Testis (tissue), 3 donors: ENCODE results near the gene HDAC8. TPM values are rescaled to one million over a fixed set of nuclear protein-coding genes. Genes with fewer than 3 reads are reported as not detected.
"Not testable (repeated sequence)": the region's sequence is repeated elsewhere in the genome, so short reads cannot be mapped to it uniquely, and the experiment has no call there.

Source experiments
- DNase-seq: peaks from one replicate; pipeline ENCODE4 v3.0.0-alpha.2; 2019
- H3K27ac ChIP-seq, 2 donors: fragments of 200-600 bp; sonication (generic); one replicate each; pipeline ENCODE4 v1.5.1; 2019
- H3K27me3 ChIP-seq: fragments of 200-600 bp; sonication (generic); one replicate; pipeline ENCODE4 v1.5.1; 2019
- H3K36me3 ChIP-seq: fragments of 200-600 bp; sonication (generic); one replicate; pipeline ENCODE4 v1.5.1; 2017; ENCODE audit warnings: low read depth; ENCODE audit errors: missing control alignments
- H3K4me1 ChIP-seq: fragments of 200-600 bp; sonication (generic); one replicate; pipeline ENCODE4 v1.5.1; 2019
- H3K4me3 ChIP-seq, 2 donors: fragments of 200-600 bp; sonication (generic); one replicate each; pipeline ENCODE4 v1.5.1; 2017 to 2019
- H3K9me3 ChIP-seq: fragments of 200-600 bp; sonication (generic); one replicate; pipeline ENCODE4 v1.5.1; 2017
- POLR2A ChIP-seq: fragments of 450-650 bp; IDR thresholded peaks from one replicate; pipeline ENCODE4 v1.6.1; 2017; ENCODE audit warnings: antibody characterized with exemption, mild to moderate bottlenecking, moderate library complexity
- WGBS, 2 donors: methylation state at CpG; one replicate each; pipeline ENCODE4 v1.1.5; 2018; 5-methylcytosine and 5-hydroxymethylcytosine counted together
- intact Hi-C: fragments of 100-400 bp; cut with DNase I; formaldehyde crosslinking; loops from one replicate; pipeline ENCODE4 v1.15.1; 2023; ENCODE audit warnings: low total_unique reads
- polyA plus RNA-seq: library from polyadenylated mRNA; stranded (reverse); fragments of 350-450 nt; fragmentation: Illumina TruSeq; extraction: RNeasy Lipid Tissue Mini Kit (QIAGEN cat#74804); gene quantifications from one replicate; pipeline ENCODE4 v1.2.3, GENCODE V29; 2014; ENCODE audit warnings: low read depth, low replicate concordance; ENCODE audit not compliant: insufficient read depth
- total RNA-seq, 2 donors: library from RNA; depleted of rRNA; stranded (reverse); fragments of >200 nt; gene quantifications; one replicate each; pipeline ENCODE4 v1.2.3, GENCODE V29; 2016
- TF ChIP-seq, protein P1 (sequence below), 3 experiments: fragments of 450-650 bp in 2 of 3; fragments of 200-600 bp in 1 of 3; sonication (generic) in 1 of 3; IDR thresholded peaks; one replicate each; pipeline ENCODE4 v1.5.1; 2016 to 2019; ENCODE audit warnings: antibody characterized with exemption in 3 of 3, mild to moderate bottlenecking in 2 of 3, moderate library complexity in 1 of 3

HDAC8 gene
- total and polyA plus RNA-seq, 3 donors from 2014 or later: 8.3 to 30.3 (median 25.2) TPM

DNA sequence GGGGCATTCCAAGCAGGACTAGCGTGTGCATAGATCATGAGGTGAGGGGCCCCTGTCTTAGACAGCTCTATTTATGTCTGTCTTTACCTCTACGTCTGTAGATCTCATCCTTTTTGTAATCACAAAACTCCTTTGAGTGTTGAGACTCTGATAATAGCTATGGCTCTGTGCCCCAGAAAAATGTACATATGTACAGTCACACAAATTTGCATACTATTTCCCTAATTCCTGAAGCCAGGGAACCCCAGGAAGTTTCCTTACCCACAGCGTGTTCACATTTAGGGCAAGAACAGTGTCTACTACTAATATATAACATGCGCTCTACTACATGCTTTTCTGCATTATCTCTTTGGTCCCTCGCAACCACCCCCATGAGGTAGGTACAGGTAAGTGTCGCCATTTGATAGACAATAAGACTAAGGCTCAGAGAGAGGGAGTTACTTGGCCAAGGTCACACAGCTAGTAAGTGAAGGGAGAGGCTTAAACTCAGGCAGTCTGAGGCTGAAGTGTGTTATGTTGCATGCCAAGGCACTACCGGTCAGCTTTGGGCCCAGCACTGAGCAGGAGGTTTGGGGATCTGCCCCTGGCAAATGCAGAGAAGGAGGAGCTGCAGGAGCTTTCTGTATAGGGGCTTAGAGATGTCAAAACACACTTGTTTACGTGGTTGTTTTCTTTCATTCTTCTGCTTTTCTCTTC lies 245.9 kb downstream of the HDAC8 start:
- TF ChIP-seq, protein P1, sequence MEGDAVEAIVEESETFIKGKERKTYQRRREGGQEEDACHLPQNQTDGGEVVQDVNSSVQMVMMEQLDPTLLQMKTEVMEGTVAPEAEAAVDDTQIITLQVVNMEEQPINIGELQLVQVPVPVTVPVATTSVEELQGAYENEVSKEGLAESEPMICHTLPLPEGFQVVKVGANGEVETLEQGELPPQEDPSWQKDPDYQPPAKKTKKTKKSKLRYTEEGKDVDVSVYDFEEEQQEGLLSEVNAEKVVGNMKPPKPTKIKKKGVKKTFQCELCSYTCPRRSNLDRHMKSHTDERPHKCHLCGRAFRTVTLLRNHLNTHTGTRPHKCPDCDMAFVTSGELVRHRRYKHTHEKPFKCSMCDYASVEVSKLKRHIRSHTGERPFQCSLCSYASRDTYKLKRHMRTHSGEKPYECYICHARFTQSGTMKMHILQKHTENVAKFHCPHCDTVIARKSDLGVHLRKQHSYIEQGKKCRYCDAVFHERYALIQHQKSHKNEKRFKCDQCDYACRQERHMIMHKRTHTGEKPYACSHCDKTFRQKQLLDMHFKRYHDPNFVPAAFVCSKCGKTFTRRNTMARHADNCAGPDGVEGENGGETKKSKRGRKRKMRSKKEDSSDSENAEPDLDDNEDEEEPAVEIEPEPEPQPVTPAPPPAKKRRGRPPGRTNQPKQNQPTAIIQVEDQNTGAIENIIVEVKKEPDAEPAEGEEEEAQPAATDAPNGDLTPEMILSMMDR (IDR thresholded peaks at IDR 0.05): no peak
- no peak for TF ChIP-seq POLR2A
- WGBS, 2 donors: 88 to 91% methylated on average over 7 to 8 of the region's 8 CpGs
- intact Hi-C loops: no loop called here
- H3K4me1 ChIP-seq: no peaks in the 10 kb centered on the region
- no peaks in the 10 kb centered on the region for H3K36me3 ChIP-seq
- no peaks in the 10 kb centered on the region for H3K9me3 ChIP-seq
- H3K27me3 ChIP-seq: no peaks in the 10 kb centered on the region
- no peak overlapping the region for H3K4me3 ChIP-seq
- DNase-seq: no peak
- no peak overlapping the region for H3K27ac ChIP-seq

DNA sequence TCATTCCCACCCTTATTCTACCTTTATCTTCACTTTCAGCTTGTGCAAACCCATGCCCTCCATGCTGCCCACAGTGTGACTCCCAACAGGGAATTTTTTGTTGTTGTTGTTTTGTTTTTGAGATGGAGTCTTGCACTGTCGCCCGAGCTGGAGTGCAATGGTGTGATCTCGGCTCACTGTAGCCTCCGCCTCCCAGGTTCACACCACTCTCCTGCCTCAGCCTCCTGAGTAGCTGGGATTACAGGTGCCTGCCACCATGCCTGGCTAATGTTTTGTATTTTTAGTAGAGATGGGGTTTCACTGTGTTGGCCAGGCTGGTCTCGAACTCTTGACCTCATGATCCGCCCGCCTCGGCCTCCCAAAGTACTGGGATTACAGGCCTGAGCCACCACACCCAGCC lies 253.0 kb downstream of the HDAC8 start:
- H3K27me3 ChIP-seq, H3K27ac ChIP-seq, H3K9me3 ChIP-seq, intact Hi-C loops, DNase-seq, H3K4me3 ChIP-seq, H3K4me1 ChIP-seq, H3K36me3 ChIP-seq: not testable (repeated sequence)
- WGBS, 2 donors: 93 to 95% methylated on average over 8 of the region's 8 CpGs

DNA sequence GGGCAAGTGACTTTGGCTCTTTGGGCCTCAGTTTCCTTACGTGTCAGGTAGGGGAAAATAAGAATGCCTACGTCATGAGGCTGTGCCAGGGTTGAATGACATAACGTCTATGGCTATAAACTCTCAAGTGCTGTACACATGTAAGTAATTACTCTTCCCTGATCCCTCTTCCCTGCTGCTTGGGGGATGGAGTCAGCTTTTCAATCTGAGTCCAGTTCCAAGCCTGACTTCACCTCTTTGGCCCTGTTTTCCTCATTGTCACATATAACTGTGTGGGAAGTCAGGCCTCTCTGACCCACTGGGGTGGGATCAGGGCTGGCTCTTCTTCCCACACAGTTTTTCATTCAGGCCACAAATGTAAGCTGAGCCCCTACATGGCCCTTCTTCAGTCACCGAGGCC lies 255.5 kb downstream of the HDAC8 start:
- no peak for DNase-seq
- H3K9me3 ChIP-seq: no peaks in the 10 kb centered on the region
- 78 to 89% methylated on average over 4 of the region's 4 CpGs for WGBS, 2 donors
- intact Hi-C loops: no loop called here
- H3K27me3 ChIP-seq: no peaks in the 10 kb centered on the region
- no peaks in the 10 kb centered on the region for H3K4me1 ChIP-seq
- H3K4me3 ChIP-seq: no peak overlapping the region
- no peak overlapping the region for H3K27ac ChIP-seq
- TF ChIP-seq, protein P1 (IDR thresholded peaks at IDR 0.05): no peak
- TF ChIP-seq POLR2A: no peak
- no peaks in the 10 kb centered on the region for H3K36me3 ChIP-seq

DNA sequence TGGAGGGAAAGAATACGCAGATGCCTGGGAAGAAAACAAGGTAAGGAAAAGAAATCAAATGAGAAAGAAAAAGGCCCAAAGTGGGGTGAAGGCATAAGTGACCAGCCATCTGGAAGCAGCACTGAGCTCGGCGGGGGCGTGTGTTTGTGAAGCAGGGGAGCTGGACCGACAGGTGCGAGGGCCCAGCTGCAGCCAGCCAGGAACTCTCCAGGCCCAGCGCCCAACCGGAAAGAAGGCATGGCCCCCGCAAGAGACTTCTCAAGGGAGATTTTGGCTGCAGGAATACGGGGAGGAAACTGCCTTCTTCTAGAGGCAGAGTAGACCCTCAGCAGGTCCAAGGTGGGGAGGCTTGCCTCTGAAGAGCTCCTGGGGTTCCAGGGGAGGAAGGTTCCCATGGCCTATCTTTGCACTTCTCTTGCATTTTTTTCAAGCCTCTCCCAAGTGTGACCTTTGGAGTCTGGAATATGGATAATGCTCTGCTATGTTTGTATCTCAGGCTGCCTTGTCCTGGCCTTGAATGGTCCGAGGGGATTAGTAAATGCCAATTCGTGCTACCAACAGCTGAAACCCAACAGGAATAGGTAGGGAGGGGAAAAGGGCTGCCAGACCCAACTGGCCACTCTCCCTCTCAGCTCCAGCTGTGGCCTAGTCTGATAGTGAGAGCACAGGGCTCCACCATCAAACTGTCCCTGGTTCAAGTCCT lies 256.1 kb downstream of the HDAC8 start:
- no peak overlapping the region for H3K27ac ChIP-seq
- intact Hi-C loops: no loop called here
- H3K4me3 ChIP-seq: no peak overlapping the region
- 25 to 39% methylated on average over 1 to 6 of the region's 12 CpGs for WGBS, 2 donors
- no peaks in the 10 kb centered on the region for H3K27me3 ChIP-seq
- H3K9me3 ChIP-seq: no peaks in the 10 kb centered on the region
- no peaks in the 10 kb centered on the region for H3K36me3 ChIP-seq
- TF ChIP-seq POLR2A: no peak
- TF ChIP-seq, protein P1 (IDR thresholded peaks at IDR 0.05): no peak
- no peak for DNase-seq
- no peaks in the 10 kb centered on the region for H3K4me1 ChIP-seq

DNA sequence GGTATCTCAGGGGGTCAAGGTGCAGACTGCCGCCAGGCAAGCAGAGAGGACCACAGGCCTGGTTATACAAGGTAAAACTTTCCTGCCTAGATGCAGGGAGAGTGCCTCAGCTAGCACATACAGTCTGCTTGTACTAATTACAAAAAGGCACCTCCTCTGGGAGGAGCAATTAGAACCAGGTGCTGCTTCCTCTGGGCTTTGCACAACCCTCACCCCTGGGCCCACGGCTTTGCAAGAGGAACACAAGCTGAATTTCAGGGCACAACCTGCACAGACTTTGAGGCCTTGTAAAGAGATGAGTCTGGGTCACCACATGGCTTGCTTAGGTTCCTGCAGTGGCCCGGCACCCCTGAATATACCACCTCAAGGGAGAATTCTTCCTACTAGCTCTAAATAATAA lies 257.8 kb downstream of the HDAC8 start:
- WGBS, 2 donors: 89 to 93% methylated on average over 2 to 3 of the region's 3 CpGs

More for the DNA sequence above, 257.8 kb downstream of the HDAC8 start:
- DNase-seq: no peak
- TF ChIP-seq POLR2A: no peak
- TF ChIP-seq, protein P1 (IDR thresholded peaks at IDR 0.05): no peak
- Histone ChIP-seq H3K27ac (no peak overlapping the region), H3K36me3 (no peaks in the 10 kb centered on the region), H3K9me3 (no peaks in the 10 kb centered on the region), H3K27me3 (no peaks in the 10 kb centered on the region), H3K4me1 (no peaks in the 10 kb centered on the region), H3K4me3 (no peak overlapping the region)
- intact Hi-C loops: no loop called here
